Lower lobe of right lung (tissue), 2 donors: ENCODE measurements around the gene ADARB1. TPM values are rescaled to one million over a fixed set of nuclear protein-coding genes. Genes with fewer than 3 reads are reported as not detected.

Experiments
- ATAC-seq, 2 donors: fragments of 200-7000 bp; cut with Tn5 transposase; one replicate each; pipeline ENCODE4 v1.9.1; 2020 to 2022; ENCODE audit warnings: mild to moderate bottlenecking in 2 of 2, moderate library complexity in 2 of 2
- DNase-seq: peaks from one replicate; pipeline ENCODE4 v3.0.0-alpha.2; 2020
- H3K27ac ChIP-seq: fragments of 200-600 bp; one replicate; pipeline ENCODE4 v1.8.0; 2022
- H3K27me3 ChIP-seq: fragments of 200-600 bp; one replicate; pipeline ENCODE4 v1.8.0; 2022; ENCODE audit warnings: low read depth
- H3K36me3 ChIP-seq: fragments of 200-600 bp; one replicate; pipeline ENCODE4 v1.8.0; 2022; ENCODE audit warnings: mild to moderate bottlenecking
- H3K4me1 ChIP-seq: fragments of 200-600 bp; one replicate; pipeline ENCODE4 v1.8.0; 2022
- H3K4me3 ChIP-seq: fragments of 200-600 bp; one replicate; pipeline ENCODE4 v1.8.0; 2022; ENCODE audit warnings: mild to moderate bottlenecking
- H3K9me3 ChIP-seq: fragments of 200-600 bp; one replicate; pipeline ENCODE4 v1.8.0; 2022
- intact Hi-C: fragments of 100-400 bp; cut with DNase I; formaldehyde crosslinking; loops from one replicate; pipeline ENCODE4 v1.11.0; 2022
- total RNA-seq: library from RNA; stranded (reverse); fragmentation: NEBNext Ultra II Directional; extraction: Animal tissue kit (Norgen Biotek cat#: 25700); gene quantifications from one replicate; pipeline ENCODE4 v1.2.1, GENCODE V29; 2021
- TF ChIP-seq, protein P1 (sequence below): fragments of 200-600 bp; IDR thresholded peaks from one replicate; pipeline ENCODE4 v1.8.0; 2022; ENCODE audit warnings: antibody characterized with exemption, mild to moderate bottlenecking
- donor health status: DM: no; HTN: yes; CAD: no; lungs with severe emphysema.

The ADARB1 gene
- total RNA-seq, 1 donor from 2014 or later, result 48.2 TPM

DNA sequence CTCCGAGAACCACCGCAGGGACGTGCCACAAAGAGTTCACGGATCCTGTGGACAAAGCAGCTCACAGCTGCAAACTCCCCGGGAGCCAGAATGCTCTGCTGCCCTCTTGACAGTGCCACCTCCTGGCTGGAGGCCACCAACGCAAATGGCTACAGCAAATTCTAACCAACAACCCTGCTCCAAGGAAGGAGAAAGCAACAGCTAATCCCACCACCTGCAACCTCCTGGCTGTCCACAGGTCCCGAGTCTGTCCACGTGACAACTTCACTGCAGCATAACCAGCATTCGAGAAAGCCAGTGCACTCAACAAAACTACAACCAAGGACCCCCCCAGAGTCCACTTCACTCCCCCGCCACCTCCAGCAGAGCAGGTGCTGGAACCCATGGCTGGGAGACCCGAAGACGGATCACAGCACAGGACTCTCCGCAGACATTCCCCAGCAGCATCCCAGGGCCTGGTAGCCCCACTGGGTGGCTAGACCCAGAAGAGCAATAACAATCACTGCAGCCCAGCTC is 196.0 kb downstream of the ADARB1 start:
- ATAC-seq, result no peak
- no peak for DNase-seq
- H3K27ac ChIP-seq, result no peak overlapping the region
- H3K36me3 ChIP-seq, result peaks cover 76% of the 10 kb centered on the region
- TF ChIP-seq, protein P1, sequence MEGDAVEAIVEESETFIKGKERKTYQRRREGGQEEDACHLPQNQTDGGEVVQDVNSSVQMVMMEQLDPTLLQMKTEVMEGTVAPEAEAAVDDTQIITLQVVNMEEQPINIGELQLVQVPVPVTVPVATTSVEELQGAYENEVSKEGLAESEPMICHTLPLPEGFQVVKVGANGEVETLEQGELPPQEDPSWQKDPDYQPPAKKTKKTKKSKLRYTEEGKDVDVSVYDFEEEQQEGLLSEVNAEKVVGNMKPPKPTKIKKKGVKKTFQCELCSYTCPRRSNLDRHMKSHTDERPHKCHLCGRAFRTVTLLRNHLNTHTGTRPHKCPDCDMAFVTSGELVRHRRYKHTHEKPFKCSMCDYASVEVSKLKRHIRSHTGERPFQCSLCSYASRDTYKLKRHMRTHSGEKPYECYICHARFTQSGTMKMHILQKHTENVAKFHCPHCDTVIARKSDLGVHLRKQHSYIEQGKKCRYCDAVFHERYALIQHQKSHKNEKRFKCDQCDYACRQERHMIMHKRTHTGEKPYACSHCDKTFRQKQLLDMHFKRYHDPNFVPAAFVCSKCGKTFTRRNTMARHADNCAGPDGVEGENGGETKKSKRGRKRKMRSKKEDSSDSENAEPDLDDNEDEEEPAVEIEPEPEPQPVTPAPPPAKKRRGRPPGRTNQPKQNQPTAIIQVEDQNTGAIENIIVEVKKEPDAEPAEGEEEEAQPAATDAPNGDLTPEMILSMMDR, result no peak
- H3K4me1 ChIP-seq, result no peaks in the 10 kb centered on the region
- no peaks in the 10 kb centered on the region for H3K27me3 ChIP-seq
- no peak overlapping the region for H3K4me3 ChIP-seq
- intact Hi-C loops, result no loop called here
- peaks cover 9% of the 10 kb centered on the region for H3K9me3 ChIP-seq

Other genes with a start within 250 kb of the ADARB1 start
- gene PTTG1IP, start 200.9 kb upstream of the ADARB1 start, total RNA-seq, result 209 TPM
- gene ITGB2, start 153.7 kb upstream of the ADARB1 start, total RNA-seq, result 468 TPM
- 15.7 TPM for gene SLX9, start 134.6 kb upstream of the ADARB1 start, total RNA-seq
- 29.1 TPM for gene POFUT2, start 213.3 kb downstream of the ADARB1 start, total RNA-seq